ENCODE data around the gene NPAS3. TPM values are rescaled to one million over a fixed set of nuclear protein-coding genes. Genes with fewer than 3 reads are reported as not detected.

Gene NPAS3
- total RNA-seq, 4 donors from 2014 or later = 0.51 to 15.2 (median 6.6) TPM

DNA sequence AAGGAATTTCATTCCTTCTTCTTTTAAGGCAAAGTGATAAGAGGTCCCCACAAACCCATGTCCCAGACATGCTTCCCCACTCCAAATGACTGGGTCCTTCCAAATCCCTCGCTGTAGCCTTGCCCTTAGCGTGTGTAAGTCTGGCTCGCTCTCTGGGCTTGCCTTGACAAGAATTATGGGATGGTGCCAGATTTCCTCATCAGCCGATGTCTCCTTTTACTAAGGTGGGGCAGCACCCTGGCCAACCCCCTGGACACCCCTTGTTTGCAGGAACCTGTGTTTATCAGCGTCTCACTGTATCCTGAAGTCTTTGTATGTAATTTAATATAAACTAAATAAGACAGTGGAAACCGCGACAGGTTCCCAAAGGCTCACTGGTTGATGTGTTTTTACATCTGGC, 518.9 kb downstream of the NPAS3 start:
- intact Hi-C loops (cut with DNase I; ENCODE audit: low total_unique reads) = no loop called here
- Histone ChIP-seq H3K27me3 (no peaks in the 10 kb centered on the region), H3K4me1 (no peaks in the 10 kb centered on the region)

DNA sequence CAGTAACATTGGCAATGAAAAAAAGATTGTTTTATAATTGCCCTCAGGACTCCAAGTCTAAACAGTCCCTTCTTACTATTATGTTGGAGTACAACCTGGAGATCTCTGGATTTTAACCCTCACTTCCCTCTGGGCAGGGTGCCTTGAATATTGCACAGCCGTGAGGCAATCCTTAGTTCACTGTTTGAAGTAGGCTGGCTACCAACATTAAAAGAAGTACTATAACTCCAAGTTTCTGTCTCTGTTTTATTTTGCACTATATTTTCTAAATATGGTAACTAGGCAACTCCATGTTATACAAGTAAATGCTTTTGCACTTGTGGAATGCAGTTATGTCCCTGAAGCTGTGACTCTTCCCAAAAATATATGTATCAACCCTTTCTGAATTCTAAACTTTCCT, 521.5 kb downstream of the NPAS3 start:
- intact Hi-C loops (cut with DNase I; ENCODE audit: low total_unique reads) = no loop called here
- TF ChIP-seq, protein P1, sequence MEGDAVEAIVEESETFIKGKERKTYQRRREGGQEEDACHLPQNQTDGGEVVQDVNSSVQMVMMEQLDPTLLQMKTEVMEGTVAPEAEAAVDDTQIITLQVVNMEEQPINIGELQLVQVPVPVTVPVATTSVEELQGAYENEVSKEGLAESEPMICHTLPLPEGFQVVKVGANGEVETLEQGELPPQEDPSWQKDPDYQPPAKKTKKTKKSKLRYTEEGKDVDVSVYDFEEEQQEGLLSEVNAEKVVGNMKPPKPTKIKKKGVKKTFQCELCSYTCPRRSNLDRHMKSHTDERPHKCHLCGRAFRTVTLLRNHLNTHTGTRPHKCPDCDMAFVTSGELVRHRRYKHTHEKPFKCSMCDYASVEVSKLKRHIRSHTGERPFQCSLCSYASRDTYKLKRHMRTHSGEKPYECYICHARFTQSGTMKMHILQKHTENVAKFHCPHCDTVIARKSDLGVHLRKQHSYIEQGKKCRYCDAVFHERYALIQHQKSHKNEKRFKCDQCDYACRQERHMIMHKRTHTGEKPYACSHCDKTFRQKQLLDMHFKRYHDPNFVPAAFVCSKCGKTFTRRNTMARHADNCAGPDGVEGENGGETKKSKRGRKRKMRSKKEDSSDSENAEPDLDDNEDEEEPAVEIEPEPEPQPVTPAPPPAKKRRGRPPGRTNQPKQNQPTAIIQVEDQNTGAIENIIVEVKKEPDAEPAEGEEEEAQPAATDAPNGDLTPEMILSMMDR (IDR thresholded peaks at IDR 0.05) = no peak
- no peak for TF ChIP-seq POLR2A (IDR thresholded peaks at IDR 0.05)
- H3K27ac ChIP-seq = no peak overlapping the region
- H3K9me3 ChIP-seq = no peaks in the 10 kb centered on the region
- no peaks in the 10 kb centered on the region for H3K27me3 ChIP-seq
- H3K4me1 ChIP-seq = no peaks in the 10 kb centered on the region
- DNase-seq = peak in 1 of 2 donors; percentile 44
- no peaks in the 10 kb centered on the region for H3K36me3 ChIP-seq
- no peak overlapping the region for H3K4me3 ChIP-seq

More for the DNA sequence above, 518.9 kb downstream of the NPAS3 start:
- no peak for DNase-seq
- Histone ChIP-seq H3K4me3 (no peak overlapping the region), H3K36me3 (no peaks in the 10 kb centered on the region), H3K27ac (no peak overlapping the region), H3K9me3 (no peaks in the 10 kb centered on the region)
- TF ChIP-seq, protein P1 (IDR thresholded peaks at IDR 0.05) = no peak
- no peak for TF ChIP-seq POLR2A (IDR thresholded peaks at IDR 0.05)

DNA sequence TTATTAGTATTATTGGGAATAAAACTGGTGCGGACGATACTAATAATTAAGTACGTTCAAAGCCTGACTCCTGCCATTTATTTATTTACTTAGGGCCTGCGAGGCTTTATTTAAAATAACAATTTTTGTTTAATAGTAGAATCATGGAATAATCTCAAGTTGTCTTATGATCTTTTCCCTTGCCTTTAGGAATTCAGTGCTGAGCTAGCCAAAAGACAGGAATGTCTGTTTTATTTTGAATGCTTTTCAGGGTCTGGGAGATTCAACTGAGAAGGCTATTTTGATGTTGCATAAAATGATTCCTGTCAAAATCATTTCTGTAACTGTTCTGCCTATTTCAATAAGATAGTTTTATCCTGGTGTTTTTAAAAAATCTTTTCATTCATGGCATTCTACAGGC, 522.4 kb downstream of the NPAS3 start:
- intact Hi-C loops (cut with DNase I; ENCODE audit: low total_unique reads) = no loop called here
- H3K9me3 ChIP-seq = no peaks in the 10 kb centered on the region
- TF ChIP-seq, protein P1 (IDR thresholded peaks at IDR 0.05) = no peak
- no peak for TF ChIP-seq POLR2A (IDR thresholded peaks at IDR 0.05)
- no peaks in the 10 kb centered on the region for H3K27me3 ChIP-seq
- DNase-seq = no peak
- H3K4me3 ChIP-seq = no peak overlapping the region
- no peaks in the 10 kb centered on the region for H3K36me3 ChIP-seq
- no peak overlapping the region for H3K27ac ChIP-seq
- H3K4me1 ChIP-seq = no peaks in the 10 kb centered on the region

DNA sequence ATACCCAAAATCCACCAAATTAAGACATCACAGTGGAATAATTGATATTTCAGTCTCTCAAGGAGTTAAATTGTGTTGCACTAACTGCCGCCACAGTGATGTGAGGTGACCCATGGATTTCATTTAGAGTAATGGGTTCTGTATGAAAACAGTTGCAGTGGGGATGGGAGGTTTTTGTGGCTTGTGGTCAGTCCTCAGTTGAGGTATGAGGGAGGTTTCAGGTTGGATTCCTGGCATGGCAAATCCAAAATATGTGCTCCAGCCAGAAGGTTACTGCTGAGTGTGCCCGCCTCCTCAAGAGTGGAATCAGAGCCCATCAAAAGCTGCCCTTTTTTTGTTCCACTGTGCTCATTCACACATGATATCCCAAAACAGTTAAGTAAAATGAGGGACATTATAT, 525.1 kb downstream of the NPAS3 start:
- H3K9me3 ChIP-seq = no peaks in the 10 kb centered on the region
- no peak for DNase-seq
- intact Hi-C loops (cut with DNase I; ENCODE audit: low total_unique reads) = no loop called here
- no peaks in the 10 kb centered on the region for H3K27me3 ChIP-seq
- H3K4me3 ChIP-seq = no peak overlapping the region
- no peaks in the 10 kb centered on the region for H3K36me3 ChIP-seq
- no peak for TF ChIP-seq POLR2A (IDR thresholded peaks at IDR 0.05)
- H3K4me1 ChIP-seq = no peaks in the 10 kb centered on the region
- H3K27ac ChIP-seq = no peak overlapping the region

DNA sequence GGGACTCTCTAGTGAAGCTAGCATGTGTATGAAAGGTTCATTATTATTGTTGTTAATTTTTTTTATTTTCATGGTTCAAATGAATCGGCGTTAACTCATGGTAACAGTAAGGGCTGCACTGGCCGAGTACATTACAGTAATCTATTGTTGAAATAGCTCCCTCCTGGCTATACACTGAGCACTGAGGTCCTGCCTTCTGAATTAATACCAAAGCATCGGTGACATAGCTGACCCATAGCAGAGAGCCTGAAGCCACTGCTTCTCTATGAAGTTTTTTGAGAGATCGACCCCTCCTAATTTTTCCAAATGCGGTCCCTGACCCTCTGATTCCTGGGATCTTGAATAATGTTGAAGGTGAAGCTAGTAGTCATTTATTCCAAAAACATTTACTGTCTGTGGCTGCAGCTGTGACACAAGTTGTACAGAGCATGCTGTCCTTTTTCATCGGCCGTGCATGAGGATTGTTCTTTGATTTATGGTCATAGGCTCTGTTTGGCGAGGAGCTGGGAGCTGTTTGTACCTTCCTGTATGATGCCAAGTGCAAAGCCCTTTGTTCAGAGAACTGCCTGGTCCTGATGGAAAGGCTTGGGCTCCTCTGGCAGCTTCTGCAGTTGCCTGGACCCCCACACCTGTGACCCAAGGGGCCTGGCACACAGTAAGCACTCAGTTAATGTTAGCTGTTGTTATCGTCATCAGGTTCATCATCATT, 525.7 kb downstream of the NPAS3 start:
- TF ChIP-seq POLR2A (IDR thresholded peaks at IDR 0.05) = no peak
- TF ChIP-seq, protein P1 (IDR thresholded peaks at IDR 0.05) = no peak
- Histone ChIP-seq H3K9me3 (no peaks in the 10 kb centered on the region), H3K36me3 (no peaks in the 10 kb centered on the region), H3K27me3 (no peaks in the 10 kb centered on the region), H3K4me1 (no peaks in the 10 kb centered on the region), H3K4me3 (no peak overlapping the region), H3K27ac (no peak overlapping the region)
- intact Hi-C loops (cut with DNase I; ENCODE audit: low total_unique reads) = no loop called here
- no peak for DNase-seq

Data from uterus (tissue), 4 donors.